Measurements from ENCODE around the gene DACH1.

The DACH1 gene

GRCh38 chr13:71591374-71591773 is 275.6 kb downstream of the DACH1 start:
- no peaks in the 10 kb centered on the region for H3K4me1 ChIP-seq (ENCODE audit: control insufficient read depth, low read depth, low read length)
- no peaks in the 10 kb centered on the region for H3K79me2 ChIP-seq (ENCODE audit: control insufficient read depth, insufficient read depth, low read length)
- no peak overlapping the region for H2BK15ac ChIP-seq (replicated peaks; ENCODE audit: low read depth)
- H3K79me1 ChIP-seq (ENCODE audit: low read length), result no peaks in the 10 kb centered on the region
- H2AK5ac ChIP-seq (ENCODE audit: low read length), result no peak overlapping the region
- H3K9ac ChIP-seq (ENCODE audit: low read length), result no peak overlapping the region
- H3K36me3 ChIP-seq (ENCODE audit: control insufficient read depth, insufficient read depth, low read length), result no peaks in the 10 kb centered on the region
- no peak overlapping the region for H4K5ac ChIP-seq (ENCODE audit: low read length)
- no peak overlapping the region for H3K18ac ChIP-seq (ENCODE audit: low read length)
- no peak overlapping the region for H3K4me2 ChIP-seq (ENCODE audit: low read length)
- no peak overlapping the region for H3K4me3 ChIP-seq (ENCODE audit: low read length)
- no peaks in the 10 kb centered on the region for H3K27me3 ChIP-seq (ENCODE audit: insufficient read depth, low read length, poor library complexity)
- DNase-seq, result no peak
- no peak overlapping the region for H2BK120ac ChIP-seq (ENCODE audit: low read depth, low read length)
- H3K27ac ChIP-seq (ENCODE audit: low read depth, low read length), result no peak overlapping the region
- H4K8ac ChIP-seq (ENCODE audit: low read depth, low read length), result no peak overlapping the region
- H3K23ac ChIP-seq (ENCODE audit: low read length), result no peak overlapping the region
- no peak overlapping the region for H3K56ac ChIP-seq (ENCODE audit: low read length)
- H2BK5ac ChIP-seq (ENCODE audit: low read length), result no peak overlapping the region
- no peak overlapping the region for H3K4ac ChIP-seq (ENCODE audit: low read depth, low read length)

- Histone ChIP-seq H3K4me2 (ENCODE audit: low read length) (no peak overlapping the region), H3K79me1 (ENCODE audit: low read length) (no peaks in the 10 kb centered on the region), H2BK15ac (replicated peaks; ENCODE audit: low read depth) (no peak overlapping the region), H2BK5ac (ENCODE audit: low read length) (no peak overlapping the region), H3K27ac (ENCODE audit: low read depth, low read length) (no peak overlapping the region), H4K8ac (ENCODE audit: low read depth, low read length) (no peak overlapping the region), H3K27me3 (ENCODE audit: insufficient read depth, low read length, poor library complexity) (no peaks in the 10 kb centered on the region), H3K56ac (ENCODE audit: low read length) (no peak overlapping the region), H4K5ac (ENCODE audit: low read length) (no peak overlapping the region), H3K4me3 (ENCODE audit: low read length) (no peak overlapping the region), H3K23ac (ENCODE audit: low read length) (no peak overlapping the region), H3K4ac (ENCODE audit: low read depth, low read length) (no peak overlapping the region), H3K4me1 (ENCODE audit: control insufficient read depth, low read depth, low read length) (no peaks in the 10 kb centered on the region), H3K36me3 (ENCODE audit: control insufficient read depth, insufficient read depth, low read length) (no peaks in the 10 kb centered on the region), H2BK120ac (ENCODE audit: low read depth, low read length) (no peak overlapping the region), H3K18ac (ENCODE audit: low read length) (no peak overlapping the region), H3K9ac (ENCODE audit: low read length) (no peak overlapping the region), H3K79me2 (ENCODE audit: control insufficient read depth, insufficient read depth, low read length) (no peaks in the 10 kb centered on the region), H2AK5ac (ENCODE audit: low read length) (no peak overlapping the region)
- peak; percentile 13 for DNase-seq
- WGBS (ENCODE audit: extremely low coverage, insufficient coverage, low lambda C conversion rate), result no CpG with 5 or more reads among the region's 3 CpGs
These were observed 276.3 kb downstream of the DACH1 start for GRCh38 chr13:71590654-71591148.

- Histone ChIP-seq H4K8ac (ENCODE audit: low read depth, low read length) (no peak overlapping the region), H3K79me1 (ENCODE audit: low read length) (no peaks in the 10 kb centered on the region), H3K4ac (ENCODE audit: low read depth, low read length) (no peak overlapping the region), H3K9ac (ENCODE audit: low read length) (no peak overlapping the region), H2AK5ac (ENCODE audit: low read length) (no peak overlapping the region), H3K4me3 (ENCODE audit: low read length) (no peak overlapping the region), H2BK15ac (replicated peaks; ENCODE audit: low read depth) (no peak overlapping the region), H3K56ac (ENCODE audit: low read length) (no peak overlapping the region), H2BK5ac (ENCODE audit: low read length) (no peak overlapping the region), H4K5ac (ENCODE audit: low read length) (no peak overlapping the region), H3K27ac (ENCODE audit: low read depth, low read length) (no peak overlapping the region), H3K79me2 (ENCODE audit: control insufficient read depth, insufficient read depth, low read length) (no peaks in the 10 kb centered on the region), H3K18ac (ENCODE audit: low read length) (no peak overlapping the region), H3K27me3 (ENCODE audit: insufficient read depth, low read length, poor library complexity) (no peaks in the 10 kb centered on the region), H2BK120ac (ENCODE audit: low read depth, low read length) (no peak overlapping the region), H3K4me2 (ENCODE audit: low read length) (no peak overlapping the region), H3K23ac (ENCODE audit: low read length) (no peak overlapping the region), H3K4me1 (ENCODE audit: control insufficient read depth, low read depth, low read length) (no peaks in the 10 kb centered on the region), H3K36me3 (ENCODE audit: control insufficient read depth, insufficient read depth, low read length) (no peaks in the 10 kb centered on the region)
- no peak for DNase-seq
- WGBS (ENCODE audit: extremely low coverage, insufficient coverage, low lambda C conversion rate), result no CpG with 5 or more reads among the region's 2 CpGs
These were observed 278.0 kb downstream of the DACH1 start for GRCh38 chr13:71589032-71589431.

GRCh38 chr13:71587817-71588216 is 279.2 kb downstream of the DACH1 start:
- no peak overlapping the region for H3K9ac ChIP-seq (ENCODE audit: low read length)
- no peak overlapping the region for H2BK120ac ChIP-seq (ENCODE audit: low read depth, low read length)
- H3K36me3 ChIP-seq (ENCODE audit: control insufficient read depth, insufficient read depth, low read length), result no peaks in the 10 kb centered on the region
- no peaks in the 10 kb centered on the region for H3K79me1 ChIP-seq (ENCODE audit: low read length)
- no peak overlapping the region for H4K5ac ChIP-seq (ENCODE audit: low read length)
- no peak overlapping the region for H3K4ac ChIP-seq (ENCODE audit: low read depth, low read length)
- no peak overlapping the region for H2BK15ac ChIP-seq (replicated peaks; ENCODE audit: low read depth)
- no peaks in the 10 kb centered on the region for H3K27me3 ChIP-seq (ENCODE audit: insufficient read depth, low read length, poor library complexity)
- H3K4me1 ChIP-seq (ENCODE audit: control insufficient read depth, low read depth, low read length), result no peaks in the 10 kb centered on the region
- H2BK5ac ChIP-seq (ENCODE audit: low read length), result no peak overlapping the region
- no peak overlapping the region for H3K27ac ChIP-seq (ENCODE audit: low read depth, low read length)
- no CpG with 5 or more reads among the region's 5 CpGs for WGBS (ENCODE audit: extremely low coverage, insufficient coverage, low lambda C conversion rate)
- no peak overlapping the region for H3K4me2 ChIP-seq (ENCODE audit: low read length)
- DNase-seq, result no peak
- no peak overlapping the region for H3K18ac ChIP-seq (ENCODE audit: low read length)
- no peak overlapping the region for H3K4me3 ChIP-seq (ENCODE audit: low read length)
- H3K56ac ChIP-seq (ENCODE audit: low read length), result no peak overlapping the region
- no peaks in the 10 kb centered on the region for H3K79me2 ChIP-seq (ENCODE audit: control insufficient read depth, insufficient read depth, low read length)
- no peak overlapping the region for H2AK5ac ChIP-seq (ENCODE audit: low read length)
- H3K23ac ChIP-seq (ENCODE audit: low read length), result no peak overlapping the region
- H4K8ac ChIP-seq (ENCODE audit: low read depth, low read length), result no peak overlapping the region

- Histone ChIP-seq H2AK5ac (ENCODE audit: low read length) (no peak overlapping the region), H3K9ac (ENCODE audit: low read length) (no peak overlapping the region), H3K27me3 (ENCODE audit: insufficient read depth, low read length, poor library complexity) (no peaks in the 10 kb centered on the region), H2BK120ac (ENCODE audit: low read depth, low read length) (no peak overlapping the region), H2BK5ac (ENCODE audit: low read length) (no peak overlapping the region), H3K4me1 (ENCODE audit: control insufficient read depth, low read depth, low read length) (no peaks in the 10 kb centered on the region), H3K27ac (ENCODE audit: low read depth, low read length) (no peak overlapping the region), H3K4me2 (ENCODE audit: low read length) (no peak overlapping the region), H3K56ac (ENCODE audit: low read length) (no peak overlapping the region), H3K23ac (ENCODE audit: low read length) (no peak overlapping the region), H3K4me3 (ENCODE audit: low read length) (no peak overlapping the region), H2BK15ac (replicated peaks; ENCODE audit: low read depth) (no peak overlapping the region), H4K5ac (ENCODE audit: low read length) (no peak overlapping the region), H3K79me2 (ENCODE audit: control insufficient read depth, insufficient read depth, low read length) (no peaks in the 10 kb centered on the region), H4K8ac (ENCODE audit: low read depth, low read length) (no peak overlapping the region), H3K18ac (ENCODE audit: low read length) (no peak overlapping the region), H3K36me3 (ENCODE audit: control insufficient read depth, insufficient read depth, low read length) (no peaks in the 10 kb centered on the region), H3K4ac (ENCODE audit: low read depth, low read length) (no peak overlapping the region), H3K79me1 (ENCODE audit: low read length) (no peaks in the 10 kb centered on the region)
- WGBS (ENCODE audit: extremely low coverage, insufficient coverage, low lambda C conversion rate), result 100% methylated on average over 1 of the region's 2 CpGs
- no peak for DNase-seq
These were observed 279.8 kb downstream of the DACH1 start for GRCh38 chr13:71587193-71587592.

GRCh38 chr13:71583581-71583980 is 283.4 kb downstream of the DACH1 start:
- WGBS (ENCODE audit: extremely low coverage, insufficient coverage, low lambda C conversion rate), result no CpG with 5 or more reads among the region's 5 CpGs
- H4K5ac ChIP-seq (ENCODE audit: low read length), result no peak overlapping the region
- H2BK5ac ChIP-seq (ENCODE audit: low read length), result no peak overlapping the region
- no peaks in the 10 kb centered on the region for H3K79me2 ChIP-seq (ENCODE audit: control insufficient read depth, insufficient read depth, low read length)
- no peak overlapping the region for H3K4me3 ChIP-seq (ENCODE audit: low read length)
- no peak overlapping the region for H2BK120ac ChIP-seq (ENCODE audit: low read depth, low read length)
- no peak overlapping the region for H3K4me2 ChIP-seq (ENCODE audit: low read length)
- H2BK15ac ChIP-seq (replicated peaks; ENCODE audit: low read depth), result no peak overlapping the region
- no peak overlapping the region for H2AK5ac ChIP-seq (ENCODE audit: low read length)
- H3K27me3 ChIP-seq (ENCODE audit: insufficient read depth, low read length, poor library complexity), result no peaks in the 10 kb centered on the region
- no peak for DNase-seq
- H3K4ac ChIP-seq (ENCODE audit: low read depth, low read length), result no peak overlapping the region
- no peaks in the 10 kb centered on the region for H3K79me1 ChIP-seq (ENCODE audit: low read length)
- H3K23ac ChIP-seq (ENCODE audit: low read length), result no peak overlapping the region
- no peaks in the 10 kb centered on the region for H3K36me3 ChIP-seq (ENCODE audit: control insufficient read depth, insufficient read depth, low read length)
- no peak overlapping the region for H3K18ac ChIP-seq (ENCODE audit: low read length)
- H3K27ac ChIP-seq (ENCODE audit: low read depth, low read length), result no peak overlapping the region
- H3K4me1 ChIP-seq (ENCODE audit: control insufficient read depth, low read depth, low read length), result no peaks in the 10 kb centered on the region
- H3K9ac ChIP-seq (ENCODE audit: low read length), result no peak overlapping the region
- H4K8ac ChIP-seq (ENCODE audit: low read depth, low read length), result no peak overlapping the region
- H3K56ac ChIP-seq (ENCODE audit: low read length), result no peak overlapping the region
